K562 (cell line): ENCODE results near the gene ORM1. TPM values are rescaled to one million over a fixed set of nuclear protein-coding genes. Genes with fewer than 3 reads are reported as not detected.

ENCODE experiments used
- ATAC-seq: fragments of 200-7000 bp; cut with Tn5 transposase; 3 replicates; pipeline ENCODE4 v1.9.1; 2020; ENCODE audit warnings: moderate library complexity
- BruUV-seq: library from RNA; stranded (reverse); fragments of 400-500 nt; replicated peaks from 2 replicates; lab custom pipeline; 2021; lab: Mats Ljungman, UMichigan
- CTCF ChIA-PET: fragments of 300-600 bp; formaldehyde crosslinking; extraction: SDS; loops from one replicate; lab custom pipeline; 2021; ENCODE audit warnings: low intra/inter-chr PET ratio; lab: Yijun Ruan, JAX
- POLR2A ChIA-PET: fragments of 300-600, 350-650 bp; sonication (Branson Sonifier 250); formaldehyde crosslinking; extraction: SDS; loops from one replicate; lab custom pipeline; 2021; ENCODE audit warnings: antibody characterized with exemption, inconsistent platforms; lab: Yijun Ruan, JAX
- DNase-seq, 4 experiments: peaks; one replicate each; pipeline versions ENCODE4 v3.0.0 to v3.0.0-alpha.2; 2011 to 2018; ENCODE audit warnings: low spot score in 3 of 4, mixed read lengths in 3 of 4; ENCODE audit errors: extremely low read depth in 1 of 4
- FAIRE-seq: peaks from 2 replicates; lab custom pipeline; 2011; peaks lifted over from hg19 to GRCh38; lab: Jason Lieb, UNC
- H2AFZ ChIP-seq: 2 replicates; pipeline ENCODE4 v1.6.0; 2011; ENCODE audit warnings: low read depth, low read length, control low read depth, inconsistent platforms
- H3K27ac ChIP-seq: fragments of 200-600 bp; 3 replicates; pipeline ENCODE4 v1.8.0; 2011; ENCODE audit warnings: low read depth, mild to moderate bottlenecking, control low read depth, inconsistent platforms, low read length, moderate library complexity, mixed read lengths; ENCODE audit errors: extremely low read depth
- H3K27me3 ChIP-seq, 2 experiments: fragments of 300-600 bp in 1 of 2; 2 replicates in 1 of 2; 3 replicates in 1 of 2; pipeline versions ENCODE4 v1.6.0 to v1.8.0; 2011; ENCODE audit warnings: inconsistent platforms in 2 of 2, low read length in 2 of 2, mild to moderate bottlenecking in 1 of 2, mixed read lengths in 1 of 2, moderate library complexity in 1 of 2; ENCODE audit not compliant: control insufficient read depth in 2 of 2, insufficient read depth in 2 of 2
- H3K36me3 ChIP-seq: fragments of 300-600 bp; 3 replicates; pipeline ENCODE4 v1.8.0; 2011; ENCODE audit warnings: mild to moderate bottlenecking, low read length, inconsistent platforms; ENCODE audit not compliant: control insufficient read depth, insufficient read depth
- H3K4me1 ChIP-seq, 2 experiments: fragments of 200-600 bp in 1 of 2; replicated peaks in 1 of 2; 2 replicates in 1 of 2; 3 replicates in 1 of 2; pipeline versions ENCODE4 v1.5.1 to v1.8.0; 2011; ENCODE audit warnings: inconsistent platforms in 2 of 2, low read length in 2 of 2, mild to moderate bottlenecking in 1 of 2, mixed read lengths in 1 of 2, moderate library complexity in 1 of 2; ENCODE audit not compliant: control insufficient read depth in 2 of 2, insufficient read depth in 2 of 2
- H3K4me2 ChIP-seq: 2 replicates; pipeline ENCODE4 v1.6.1; 2011; ENCODE audit warnings: low read length, control low read depth, inconsistent platforms, mixed read lengths; ENCODE audit not compliant: insufficient read depth
- H3K4me3 ChIP-seq: fragments of 200-600 bp; sonication (generic), shearing (Covaris generic); 2 replicates; pipeline ENCODE4 v1.5.1; 2016; ENCODE audit warnings: control low read depth, inconsistent platforms
- H3K79me2 ChIP-seq: fragments of 200-600 bp; 3 replicates; pipeline ENCODE4 v1.8.0; 2011; ENCODE audit warnings: low read length, inconsistent platforms; ENCODE audit not compliant: control insufficient read depth, insufficient read depth
- H3K9ac ChIP-seq, 2 experiments: 2 replicates each; pipeline versions ENCODE4 v1.6.0 to v1.6.1; 2011; ENCODE audit warnings: low read depth in 2 of 2, low read length in 2 of 2, control low read depth in 1 of 2, inconsistent platforms in 1 of 2, mild to moderate bottlenecking in 1 of 2, mixed read lengths in 1 of 2; ENCODE audit not compliant: insufficient read depth in 1 of 2
- H3K9me1 ChIP-seq: one replicate; pipeline ENCODE4 v1.6.0; 2011; ENCODE audit warnings: inconsistent platforms, mild to moderate bottlenecking, low read length, moderate library complexity; ENCODE audit not compliant: control insufficient read depth, insufficient read depth
- H3K9me3 ChIP-seq: replicated peaks from 2 replicates; pipeline ENCODE4 v1.5.1; 2011; ENCODE audit warnings: low read depth, low read length, inconsistent platforms; ENCODE audit not compliant: control insufficient read depth, insufficient read depth
- H4K20me1 ChIP-seq: replicated peaks from 2 replicates; pipeline ENCODE4 v1.6.1; 2011; ENCODE audit warnings: low read length, inconsistent platforms, mixed read lengths; ENCODE audit not compliant: control insufficient read depth, insufficient read depth
- C11orf30 ChIP-seq: fragments of 450-650 bp; IDR thresholded peaks from 2 replicates; pipeline ENCODE4 v1.6.1; 2016; ENCODE audit warnings: low read depth, mild to moderate bottlenecking
- CREB3L1 ChIP-seq: fragments of 450-650 bp; IDR thresholded peaks from 2 replicates; pipeline ENCODE4 v1.6.1; 2014; ENCODE audit warnings: low read depth, mild to moderate bottlenecking, moderate library complexity, borderline replicate concordance
- EGR1 ChIP-seq: fragments of 450-650 bp; conservative IDR thresholded peaks from 2 replicates; pipeline ENCODE4 v1.6.1; 2017; ENCODE audit warnings: mild to moderate bottlenecking
- HMG20A ChIP-seq: fragments of 450-650 bp; formaldehyde crosslinking; conservative IDR thresholded peaks from 2 replicates; pipeline ENCODE4 v1.4.0; 2020; ENCODE audit warnings: mild to moderate bottlenecking, mixed read lengths
- RBM22 ChIP-seq: fragments of 200-400 bp; formaldehyde crosslinking; IDR thresholded peaks from 2 replicates; pipeline ENCODE4 v1.6.1; 2018; ENCODE audit warnings: low read length, low read depth; ENCODE audit not compliant: poor library complexity, severe bottlenecking
- RFX7 ChIP-seq: fragments of 250-450 bp; sonication (Bioruptor Pico); IDR thresholded peaks from 2 replicates; pipeline ENCODE4 v1.5.1; 2021; ENCODE audit warnings: mild to moderate bottlenecking
- WGBS: fragments of 100-300 bp; shearing (Covaris generic); methylation state at CpG from one replicate; pipeline ENCODE4 v1.1.6; 2016; ENCODE audit warnings: low coverage, mixed read lengths; ENCODE audit not compliant: insufficient coverage; ENCODE audit errors: missing lambda C conversion rate; 5-methylcytosine and 5-hydroxymethylcytosine counted together
- in situ Hi-C: fragments of 300-500 bp; cut with MboI; formaldehyde crosslinking; loops from 4 replicates; pipeline ENCODE4 v1.15.0; 2018; ENCODE audit warnings: inconsistent platforms, mixed read lengths
- intact Hi-C: fragments of 100-400 bp; cut with micrococcal nuclease; formaldehyde crosslinking; loops from 2 replicates; pipeline ENCODE4 v1.14.2; 2022
- polyA plus RNA-seq, 8 experiments: library from polyadenylated mRNA; depleted of rRNA in 4 of 8; stranded (reverse) in 5 of 8; unstranded in 3 of 8; fragments of >200 nt; fragmentation: Nextera tagmentation in 2 of 8; fragmentation: Illumina TruSeq in 1 of 8; extraction: Ambion mirVana in 2 of 8; extraction: Trizol in 1 of 8; gene quantifications; 2 replicates each; pipeline versions ENCODE4 v1.2.1 to v1.2.3, GENCODE V29; 2011 to 2014; ENCODE audit warnings: inconsistent platforms in 1 of 8, missing spikeins in 1 of 8
- total RNA-seq, 7 experiments: library from RNA; depleted of rRNA in 6 of 7; stranded (reverse); fragments of >200 nt in 6 of 7; fragmentation: Illumina TruSeq in 2 of 7; extraction: Trizol in 2 of 7; gene quantifications; 2 replicates each; pipeline versions ENCODE4 v1.2.1 to v1.2.3, GENCODE V29; 2011 to 2021; ENCODE audit warnings: low replicate concordance in 1 of 7
- TF ChIP-seq, protein P1 (sequence below): fragments of 450-650 bp; formaldehyde crosslinking; IDR thresholded peaks from 2 replicates; pipeline ENCODE4 v1.4.0; 2022; ENCODE audit warnings: mild to moderate bottlenecking, moderate library complexity

The ORM1 gene
- total and polyA plus RNA-seq, 9 of the 15 experiments (the other 6 are each of a cell fraction or from before 2014, with no cell fraction given) = 2.9 TPM; not detected in 8

DNA sequence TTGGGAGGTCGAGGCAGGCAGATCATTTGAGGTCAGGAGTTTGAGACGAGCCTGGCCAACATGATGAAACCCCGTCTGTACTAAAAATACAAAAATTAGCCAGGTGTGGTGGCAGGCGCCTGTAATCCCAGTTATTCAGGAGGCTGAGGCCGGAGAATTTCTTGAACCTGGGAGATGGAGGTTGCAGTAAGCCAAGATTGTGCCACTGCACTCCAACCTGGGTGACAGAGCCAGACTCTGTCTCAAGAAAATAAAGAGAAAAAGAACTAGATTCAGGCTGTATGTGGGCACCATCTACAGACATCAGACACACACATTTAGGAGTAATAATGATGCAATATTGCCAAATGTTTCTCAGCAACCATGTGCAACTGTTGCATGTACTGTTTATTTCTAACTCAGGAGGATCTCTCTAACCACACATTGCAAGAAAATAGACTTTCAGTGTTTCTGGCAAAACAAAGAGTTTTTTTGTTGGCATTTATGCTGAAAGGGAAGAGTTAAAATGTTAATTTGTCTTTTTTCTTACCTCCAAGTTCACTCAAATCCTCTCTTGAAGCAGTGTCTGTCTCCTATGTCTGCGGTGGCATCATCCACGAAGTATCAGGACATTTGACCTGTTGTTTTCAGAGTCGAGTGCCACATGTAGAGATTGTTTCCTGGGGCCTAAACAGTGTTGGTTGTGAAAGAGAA lies 5.1 kb upstream of the ORM1 start (continued):
- TF ChIP-seq, protein P1, sequence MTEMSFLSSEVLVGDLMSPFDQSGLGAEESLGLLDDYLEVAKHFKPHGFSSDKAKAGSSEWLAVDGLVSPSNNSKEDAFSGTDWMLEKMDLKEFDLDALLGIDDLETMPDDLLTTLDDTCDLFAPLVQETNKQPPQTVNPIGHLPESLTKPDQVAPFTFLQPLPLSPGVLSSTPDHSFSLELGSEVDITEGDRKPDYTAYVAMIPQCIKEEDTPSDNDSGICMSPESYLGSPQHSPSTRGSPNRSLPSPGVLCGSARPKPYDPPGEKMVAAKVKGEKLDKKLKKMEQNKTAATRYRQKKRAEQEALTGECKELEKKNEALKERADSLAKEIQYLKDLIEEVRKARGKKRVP (CRISPR knock-in tag) = peak; percentile 68; the same call in 1 of the 2 replicates
- TF ChIP-seq RBM22 (no peak), HMG20A (CRISPR knock-in tag) (no peak), RFX7 (no peak), C11orf30 (no peak)

DNA sequence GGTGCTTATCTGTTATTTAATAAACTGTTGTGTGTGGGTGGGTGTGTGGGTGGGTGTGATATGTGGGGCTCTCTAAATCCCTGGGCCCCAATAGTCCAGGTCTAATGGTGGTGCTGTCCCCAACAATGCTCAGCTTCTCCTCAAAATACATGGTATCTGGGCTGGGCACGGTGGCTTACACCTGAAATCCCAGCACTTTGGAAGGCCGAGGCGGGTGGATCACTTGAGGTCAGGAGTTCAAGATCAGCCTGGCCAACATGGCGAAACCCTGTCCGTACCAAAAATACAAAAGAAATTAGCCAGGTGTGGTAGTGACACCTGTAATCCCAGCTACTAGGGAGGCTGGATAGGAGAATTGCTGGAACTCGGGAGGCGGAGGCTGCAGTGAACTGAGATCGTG lies 4.5 kb upstream of the ORM1 start:
- Histone ChIP-seq H3K79me2 (no peaks in the 10 kb centered on the region), H3K9me3 (no peaks in the 10 kb centered on the region), H3K4me1 (no peaks in the 10 kb centered on the region; a peak in 1 of 5 replicates), H3K9me1 (no peaks in the 10 kb centered on the region), H3K27me3 (peaks cover 4 to 25% of the 10 kb centered on the region in 2 experiments; a peak in 3 of 5 replicates), H2AFZ (no peak overlapping the region), H3K36me3 (no peaks in the 10 kb centered on the region), H4K20me1 (no peaks in the 10 kb centered on the region), H3K4me3 (no peak overlapping the region), H3K27ac (no peak overlapping the region), H3K9ac (no peak overlapping the region), H3K4me2 (no peak overlapping the region)
- DNase-seq (no peak), ATAC-seq (no peak), FAIRE-seq (no peak)
- TF ChIP-seq EGR1 = 0 out of 2 replicates have a peak, but pooled peaks have one; percentile 5
- no peak for TF ChIP-seq CREB3L1
- 69% methylated on average over 6 of the region's 8 CpGs for WGBS
- intact Hi-C loops (no loop called here), in situ Hi-C loops (no loop called here)
- BruUV-seq = no TSS peak
- ChIA-PET CTCF (no interaction called here), POLR2A (no interaction called here)
